Psoas muscle (tissue), 8 donors: ENCODE measurements around the gene OTOG. TPM values are rescaled to one million over a fixed set of nuclear protein-coding genes. Genes with fewer than 3 reads are reported as not detected.

ENCODE experiments used
- ATAC-seq, 4 donors: fragments of 200-7000 bp; cut with Tn5 transposase; one replicate each; pipeline ENCODE4 v1.9.1; 2020; ENCODE audit warnings: moderate library complexity in 3 of 4, mild to moderate bottlenecking in 2 of 4
- DNase-seq, 2 donors: peaks; one replicate each; pipeline ENCODE4 v3.0.0-alpha.2; 2020
- H3K27ac ChIP-seq: fragments of 200-600 bp; one replicate; pipeline ENCODE4 v1.8.0; 2022
- H3K27me3 ChIP-seq, 3 donors: fragments of 200-600 bp in 1 of 3; one replicate each; pipeline versions ENCODE4 v1.6.1 to v1.8.0; 2013 to 2022; ENCODE audit warnings: low read length in 2 of 3, mild to moderate bottlenecking in 2 of 3, moderate library complexity in 1 of 3; ENCODE audit not compliant: insufficient read depth in 3 of 3
- H3K36me3 ChIP-seq, 2 donors: fragments of 200-600 bp in 1 of 2; one replicate each; pipeline versions ENCODE4 v1.6.1 to v1.8.0; 2013 to 2022; ENCODE audit warnings: low read depth in 1 of 2, mild to moderate bottlenecking in 1 of 2, moderate library complexity in 1 of 2; ENCODE audit not compliant: insufficient read depth in 1 of 2
- H3K4me1 ChIP-seq: fragments of 200-600 bp; one replicate; pipeline ENCODE4 v1.8.0; 2022
- H3K4me3 ChIP-seq: fragments of 200-600 bp; one replicate; pipeline ENCODE4 v1.8.0; 2022; ENCODE audit warnings: mild to moderate bottlenecking
- H3K9me3 ChIP-seq: fragments of 200-600 bp; one replicate; pipeline ENCODE4 v1.8.0; 2022
- CTCF ChIP-seq: fragments of 200-600 bp; IDR thresholded peaks from one replicate; pipeline ENCODE4 v1.8.0; 2022; ENCODE audit warnings: antibody characterized with exemption
- WGBS, 3 donors: extraction: QIAGEN DNeasy Blood & Tissue Kit; methylation state at CpG; one replicate each; pipeline versions ENCODE4 v1.1.6 to v1.1.7; 2013; 5-methylcytosine and 5-hydroxymethylcytosine counted together
- intact Hi-C, 2 donors: fragments of 100-400 bp; cut with DNase I; formaldehyde crosslinking; loops; one replicate each; pipeline versions ENCODE4 v1.11.0 to v1.14.2; 2022
- polyA plus RNA-seq, 3 donors: library from polyadenylated mRNA; stranded (reverse); fragments of 200-250 nt; gene quantifications; one replicate each; pipeline ENCODE4 v1.2.3, GENCODE V29; 2013
- total RNA-seq, 4 donors: library from RNA; stranded (reverse); fragmentation: NEBNext Ultra II Directional in 2 of 4; extraction: Animal tissue kit (Norgen Biotek cat#: 25700) in 2 of 4; gene quantifications; one replicate each; pipeline versions ENCODE4 v1.2.1 to v1.2.4, GENCODE V29; 2021 to 2023
- donor health status: healthy with polysubstance abuse.
- donor health status: DM: no; HTN: no; CAD: no; lungs with moderate emphysema.
- donor health status: Bipolar disorder and iron deficiency.
- donor health status: healthy.
- donor health status: DM: yes; HTN: yes; CAD: no.
- donor health status: DM: no; HTN: no; CAD: no.
- donor health status: DM: no; HTN: no; CAD: no.
- donor health status: DM: yes; HTN: yes; CAD: no.

The OTOG gene
- total and polyA plus RNA-seq, 7 donors = not detected

- no peak overlapping the region for H3K4me3 ChIP-seq
- no peak for DNase-seq
- intact Hi-C loops = no loop called here
- H3K27me3 ChIP-seq = no peaks in the 10 kb centered on the region
- H3K4me1 ChIP-seq = no peaks in the 10 kb centered on the region
- no peaks in the 10 kb centered on the region for H3K9me3 ChIP-seq
- WGBS, 3 donors = 93 to 97% (median 96%) methylated on average over 13 to 17 of the region's 17 CpGs
- H3K27ac ChIP-seq = no peak overlapping the region
- peak in 1 of 4 donors; percentile 18 for ATAC-seq
- TF ChIP-seq CTCF = no peak
- no peaks in the 10 kb centered on the region for H3K36me3 ChIP-seq
Observed at GRCh38 chr11:17641792-17642350, 94.8 kb downstream of the OTOG start.

- TF ChIP-seq CTCF = no peak
- intact Hi-C loops = no loop called here
- ATAC-seq (no peak), DNase-seq (no peak)
- no peaks in the 10 kb centered on the region for H3K4me1 ChIP-seq
- no peaks in the 10 kb centered on the region for H3K36me3 ChIP-seq
- 89 to 91% (median 90%) methylated on average over 4 of the region's 4 CpGs for WGBS, 3 donors
- H3K27me3 ChIP-seq = no peaks in the 10 kb centered on the region
- no peaks in the 10 kb centered on the region for H3K9me3 ChIP-seq
- H3K27ac ChIP-seq = no peak overlapping the region
- H3K4me3 ChIP-seq = no peak overlapping the region
Observed at GRCh38 chr11:17642370-17642769, 95.3 kb downstream of the OTOG start.

GRCh38 chr11:17642980-17643379, 95.9 kb downstream of the OTOG start:
- H3K4me3 ChIP-seq = no peak overlapping the region
- no peak overlapping the region for H3K27ac ChIP-seq
- no peak for TF ChIP-seq CTCF
- H3K9me3 ChIP-seq = no peaks in the 10 kb centered on the region
- 90 to 98% (median 91%) methylated on average over 6 of the region's 6 CpGs for WGBS, 3 donors
- H3K4me1 ChIP-seq = no peaks in the 10 kb centered on the region
- no peaks in the 10 kb centered on the region for H3K27me3 ChIP-seq
- no peak for DNase-seq
- no peaks in the 10 kb centered on the region for H3K36me3 ChIP-seq
- intact Hi-C loops = no loop called here
- no peak for ATAC-seq

GRCh38 chr11:17643506-17644405, 96.7 kb downstream of the OTOG start:
- no peaks in the 10 kb centered on the region for H3K36me3 ChIP-seq
- no peaks in the 10 kb centered on the region for H3K27me3 ChIP-seq
- DNase-seq (no peak), ATAC-seq (no peak)
- 78 to 87% (median 83%) methylated on average over 14 of the region's 14 CpGs for WGBS, 3 donors
- intact Hi-C loops = no loop called here
- no peaks in the 10 kb centered on the region for H3K9me3 ChIP-seq
- H3K4me3 ChIP-seq = no peak overlapping the region
- no peaks in the 10 kb centered on the region for H3K4me1 ChIP-seq
- no peak for TF ChIP-seq CTCF
- no peak overlapping the region for H3K27ac ChIP-seq
